A673 (cell line): ENCODE data around the gene ATF4. TPM values are rescaled to one million over a fixed set of nuclear protein-coding genes. Genes with fewer than 3 reads are reported as not detected.

Experiments
- BruUV-seq: library from RNA; stranded (reverse); fragments of 400-500 nt; replicated peaks from 2 replicates; lab custom pipeline; 2021; lab: Mats Ljungman, UMichigan
- CTCF ChIA-PET: fragments of 300-600 bp; sonication (Branson Sonifier 250); formaldehyde crosslinking; loops from one replicate; lab custom pipeline; 2022; ENCODE audit warnings: antibody characterized with exemption; lab: Charles Lee
- POLR2A ChIA-PET: fragments of 300-600 bp; sonication (Branson Sonifier 250); formaldehyde crosslinking; loops from one replicate; lab custom pipeline; 2022; ENCODE audit warnings: antibody characterized with exemption; ENCODE audit not compliant: low non-redundant PET; lab: Charles Lee
- DNase-seq: peaks from one replicate; pipeline ENCODE4 v3.0.0-alpha.2; 2015; ENCODE audit warnings: low spot score
- H3K27ac ChIP-seq: fragments of 200-600 bp; sonication (generic); 2 replicates; pipeline ENCODE4 v1.5.1; 2016; ENCODE audit warnings: mixed run types, low read depth, mild to moderate bottlenecking, mixed read lengths, antibody characterized with exemption, low read length; ENCODE audit not compliant: poor library complexity, severe bottlenecking
- H3K27me3 ChIP-seq: fragments of 200-600 bp; sonication (generic); replicated peaks from 2 replicates; pipeline ENCODE4 v1.6.1; 2017; ENCODE audit warnings: mixed run types, low read depth, mild to moderate bottlenecking, mixed read lengths, antibody characterized with exemption, low read length; ENCODE audit not compliant: insufficient read depth, poor library complexity
- H3K36me3 ChIP-seq: fragments of 200-600 bp; sonication (generic); 2 replicates; pipeline ENCODE4 v1.6.1; 2016; ENCODE audit warnings: mixed run types, mild to moderate bottlenecking, mixed read lengths, antibody characterized with exemption, low read length; ENCODE audit not compliant: insufficient read depth, poor library complexity, severe bottlenecking
- H3K4me1 ChIP-seq: fragments of 200-600 bp; sonication (generic); 2 replicates; pipeline ENCODE4 v1.6.1; 2017; ENCODE audit warnings: mixed run types, mild to moderate bottlenecking, mixed read lengths, antibody characterized with exemption, low read length; ENCODE audit not compliant: insufficient read depth, poor library complexity, severe bottlenecking
- H3K4me3 ChIP-seq: fragments of 200-600 bp; sonication (generic); 2 replicates; pipeline ENCODE4 v1.5.1; 2016; ENCODE audit warnings: low read depth, mixed run types, mild to moderate bottlenecking, mixed read lengths, low read length; ENCODE audit not compliant: poor library complexity, severe bottlenecking
- H3K9me3 ChIP-seq: fragments of 200-600 bp; sonication (generic); 2 replicates; pipeline ENCODE4 v1.6.1; 2016; ENCODE audit warnings: mixed run types, low read depth, mild to moderate bottlenecking, mixed read lengths, antibody characterized with exemption, low read length; ENCODE audit not compliant: poor library complexity, severe bottlenecking
- CTCF ChIP-seq: fragments of 300-800, 200-600 bp; sonication (generic); conservative IDR thresholded peaks from 2 replicates; pipeline ENCODE4 v1.5.1; 2017; ENCODE audit warnings: low read depth, mild to moderate bottlenecking, antibody characterized with exemption, low read length, moderate library complexity, mixed read lengths
- EZH2 ChIP-seq: fragments of 200-600 bp; sonication (generic); IDR thresholded peaks from 2 replicates; pipeline ENCODE4 v1.6.1; 2017; ENCODE audit warnings: borderline replicate concordance, low read depth, mild to moderate bottlenecking, mixed read lengths, antibody characterized with exemption, low read length; ENCODE audit not compliant: poor library complexity, severe bottlenecking
- intact Hi-C: fragments of 100-400 bp; cut with micrococcal nuclease; formaldehyde crosslinking; loops from one replicate; pipeline ENCODE4 v1.10.0; 2022; ENCODE audit not compliant: unreplicated experiment
- total RNA-seq: library from RNA; stranded (reverse); gene quantifications from 2 replicates; pipeline ENCODE4 v1.2.3, GENCODE V29; 2021

Gene ATF4
- total RNA-seq, 1 experiment from 2014 or later: 476 TPM

GRCh38 chr22:39477542-39477941 is 42.8 kb upstream of the ATF4 start:
- Histone ChIP-seq H3K27me3 (no peaks in the 10 kb centered on the region), H3K4me3 (no peak overlapping the region), H3K9me3 (no peaks in the 10 kb centered on the region), H3K27ac (no peak overlapping the region), H3K4me1 (no peaks in the 10 kb centered on the region), H3K36me3 (no peaks in the 10 kb centered on the region)
- intact Hi-C loops: no loop called here
- no peak for DNase-seq
- POLR2A ChIA-PET: no interaction called here
- CTCF ChIA-PET: interaction anchor here (1.4 kb wide), 1 partner anchor 19 kb away, joined by 4 read pairs; no protein-coding TSS in a partner anchor
- TF ChIP-seq CTCF: no peak
- no peak for TF ChIP-seq EZH2
- BruUV-seq: no TSS peak

- TF ChIP-seq EZH2: no peak
- TF ChIP-seq CTCF: no peak
- CTCF ChIA-PET: no interaction called here
- DNase-seq: no peak
- POLR2A ChIA-PET: no interaction called here
- Histone ChIP-seq H3K36me3 (no peaks in the 10 kb centered on the region), H3K27me3 (no peaks in the 10 kb centered on the region), H3K4me1 (no peaks in the 10 kb centered on the region), H3K27ac (no peak overlapping the region), H3K9me3 (no peaks in the 10 kb centered on the region), H3K4me3 (no peak overlapping the region)
- BruUV-seq: no TSS peak
- intact Hi-C loops: no loop called here
Measured at GRCh38 chr22:39478441-39478850, 41.9 kb upstream of the ATF4 start.

GRCh38 chr22:39479254-39479653 is 41.1 kb upstream of the ATF4 start:
- H3K4me1 ChIP-seq: no peaks in the 10 kb centered on the region
- TF ChIP-seq EZH2 (no peak), CTCF (no peak)
- H3K27me3 ChIP-seq: no peaks in the 10 kb centered on the region
- no peak for DNase-seq
- CTCF ChIA-PET: no interaction called here
- no peak overlapping the region for H3K27ac ChIP-seq
- intact Hi-C loops: no loop called here
- no peaks in the 10 kb centered on the region for H3K9me3 ChIP-seq
- no TSS peak for BruUV-seq
- H3K4me3 ChIP-seq: no peak overlapping the region
- H3K36me3 ChIP-seq: no peaks in the 10 kb centered on the region
- POLR2A ChIA-PET: no interaction called here
